IMR-90 (cell line): Measurements from ENCODE around the gene AGTR1. TPM values are rescaled to one million over a fixed set of nuclear protein-coding genes. Genes with fewer than 3 reads are reported as not detected.

ENCODE experiments used
- ATAC-seq: fragments of 200-7000 bp; cut with Tn5 transposase; 2 replicates; pipeline ENCODE4 v1.9.1; 2020; ENCODE audit warnings: low read depth, mild to moderate bottlenecking, moderate library complexity
- BruUV-seq: library from RNA; stranded (reverse); fragments of 400-500 nt; replicated peaks from 2 replicates; lab custom pipeline; 2021; lab: Mats Ljungman, UMichigan
- CTCF ChIA-PET: fragments of 300-600 bp; formaldehyde crosslinking; extraction: SDS; loops from one replicate; lab custom pipeline; 2021; ENCODE audit warnings: antibody characterized with exemption; lab: Yijun Ruan, JAX
- POLR2A ChIA-PET: fragments of 300-600 bp; sonication (Branson Sonifier 250); formaldehyde crosslinking; loops from one replicate; lab custom pipeline; 2022; ENCODE audit warnings: antibody characterized with exemption; ENCODE audit not compliant: unreplicated experiment; lab: Charles Lee
- DNase-seq: peaks from one replicate; pipeline ENCODE4 v3.0.0; 2013
- H2AFZ ChIP-seq: replicated peaks from 2 replicates; pipeline ENCODE3; 2013; ENCODE audit warnings: low read length, mild to moderate bottlenecking; ENCODE audit not compliant: poor library complexity
- H2AK5ac ChIP-seq: 2 replicates; pipeline ENCODE4 v1.6.1; 2013; ENCODE audit warnings: low read depth, low read length, inconsistent platforms
- H2AK9ac ChIP-seq: replicated peaks from 2 replicates; pipeline ENCODE3; 2013; ENCODE audit warnings: mild to moderate bottlenecking, low read depth, low read length, moderate library complexity; ENCODE audit not compliant: poor library complexity
- H2BK120ac ChIP-seq: 2 replicates; pipeline ENCODE4 v1.6.1; 2013; ENCODE audit warnings: low read depth, low read length, inconsistent platforms
- H2BK15ac ChIP-seq: 3 replicates; pipeline ENCODE4 v1.6.1; 2013; ENCODE audit warnings: low read depth, low read length, inconsistent platforms
- H2BK20ac ChIP-seq: 2 replicates; pipeline ENCODE4 v1.6.1; 2013; ENCODE audit warnings: low read depth, mild to moderate bottlenecking, inconsistent platforms, low read length, moderate library complexity
- H2BK5ac ChIP-seq: 2 replicates; pipeline ENCODE4 v1.6.1; 2013; ENCODE audit warnings: mild to moderate bottlenecking, low read depth, low read length, inconsistent platforms; ENCODE audit not compliant: poor library complexity, severe bottlenecking
- H3K14ac ChIP-seq: replicated peaks from 2 replicates; pipeline ENCODE4 v1.6.1; 2013; ENCODE audit warnings: low read depth, low read length, inconsistent platforms
- H3K18ac ChIP-seq: 2 replicates; pipeline ENCODE4 v1.6.1; 2013; ENCODE audit warnings: low read depth, low read length, control low read depth
- H3K23ac ChIP-seq: 2 replicates; pipeline ENCODE4 v1.6.1; 2013; ENCODE audit warnings: low read depth, low read length, inconsistent platforms
- H3K27ac ChIP-seq: 2 replicates; pipeline ENCODE4 v1.5.1; 2013; ENCODE audit warnings: mild to moderate bottlenecking, control low read depth, low read length; ENCODE audit not compliant: insufficient read depth
- H3K27me3 ChIP-seq: 2 replicates; pipeline ENCODE4 v1.6.1; 2013; ENCODE audit warnings: low read length; ENCODE audit not compliant: control insufficient read depth, insufficient read depth
- H3K36me3 ChIP-seq: 2 replicates; pipeline ENCODE4 v1.6.1; 2013; ENCODE audit warnings: low read length, mixed read lengths; ENCODE audit not compliant: control insufficient read depth, insufficient read depth
- H3K4ac ChIP-seq: 2 replicates; pipeline ENCODE4 v1.6.1; 2013; ENCODE audit warnings: low read depth, low read length, inconsistent platforms
- H3K4me1 ChIP-seq: 2 replicates; pipeline ENCODE4 v1.6.1; 2013; ENCODE audit warnings: low read length, mixed read lengths; ENCODE audit not compliant: control insufficient read depth, insufficient read depth
- H3K4me2 ChIP-seq: 2 replicates; pipeline ENCODE4 v1.6.1; 2013; ENCODE audit warnings: low read depth, mild to moderate bottlenecking, control low read depth, low read length, moderate library complexity
- H3K4me3 ChIP-seq: 2 replicates; pipeline ENCODE4 v1.5.1; 2013; ENCODE audit warnings: low read depth, mild to moderate bottlenecking, control low read depth, low read length, moderate library complexity; ENCODE audit not compliant: insufficient read depth
- H3K56ac ChIP-seq: 2 replicates; pipeline ENCODE4 v1.6.1; 2013; ENCODE audit warnings: low read length, inconsistent platforms; ENCODE audit not compliant: insufficient read depth; ENCODE audit errors: extremely low read depth
- H3K79me1 ChIP-seq, 2 experiments: 2 replicates each; pipeline ENCODE4 v1.6.1; 2013; ENCODE audit warnings: low read length in 2 of 2, inconsistent platforms in 1 of 2, low read depth in 1 of 2
- H3K9ac ChIP-seq: 2 replicates; pipeline ENCODE4 v1.6.1; 2013; ENCODE audit warnings: low read depth, low read length, control low read depth
- H3K9me1 ChIP-seq: 2 replicates; pipeline ENCODE4 v1.6.1; 2013; ENCODE audit warnings: low read length, inconsistent platforms; ENCODE audit not compliant: insufficient read depth
- H3K9me3 ChIP-seq: 2 replicates; pipeline ENCODE4 v1.6.1; 2013; ENCODE audit warnings: low read length; ENCODE audit not compliant: control insufficient read depth, insufficient read depth
- H4K20me1 ChIP-seq: 2 replicates; pipeline ENCODE4 v1.6.1; 2013; ENCODE audit warnings: low read length, inconsistent platforms; ENCODE audit not compliant: insufficient read depth
- H4K5ac ChIP-seq: 2 replicates; pipeline ENCODE4 v1.6.1; 2013; ENCODE audit warnings: mild to moderate bottlenecking, low read depth, low read length, control low read depth
- H4K8ac ChIP-seq, 2 experiments: 2 replicates each; pipeline ENCODE4 v1.6.1; 2013; ENCODE audit warnings: low read depth in 2 of 2, low read length in 2 of 2, control low read depth in 1 of 2, inconsistent platforms in 1 of 2
- H4K91ac ChIP-seq: 2 replicates; pipeline ENCODE4 v1.6.1; 2013; ENCODE audit warnings: low read depth, low read length, inconsistent platforms; ENCODE audit not compliant: insufficient read depth
- BHLHE40 ChIP-seq: fragments of 150-350 bp; IDR thresholded peaks from 2 replicates; pipeline ENCODE4 v1.6.1; 2016; ENCODE audit warnings: mild to moderate bottlenecking, low read depth, low read length
- CEBPB ChIP-seq: IDR thresholded peaks from 2 replicates; pipeline ENCODE4 v1.6.1; 2012; ENCODE audit warnings: low read depth, low read length, improper control_type of control experiment
- CHD1 ChIP-seq: IDR thresholded peaks from 2 replicates; pipeline ENCODE4 v1.6.1; 2012; ENCODE audit warnings: low read depth, low read length, improper control_type of control experiment
- CTCF ChIP-seq: conservative IDR thresholded peaks from 2 replicates; pipeline ENCODE4 v1.5.1; 2012; ENCODE audit warnings: mild to moderate bottlenecking, low read depth, low read length, improper control_type of control experiment
- ELK1 ChIP-seq: fragments of 150-350 bp; IDR thresholded peaks from 2 replicates; pipeline ENCODE4 v1.6.1; 2016; ENCODE audit warnings: low read depth, mild to moderate bottlenecking, low read length, moderate library complexity, borderline replicate concordance
- FOS ChIP-seq: fragments of 150-350 bp; IDR thresholded peaks from 2 replicates; pipeline ENCODE4 v1.6.1; 2016; ENCODE audit warnings: low read depth, low read length
- MAFK ChIP-seq: IDR thresholded peaks from 2 replicates; pipeline ENCODE4 v1.6.1; 2012; ENCODE audit warnings: low read depth, low read length, improper control_type of control experiment
- MAZ ChIP-seq: IDR thresholded peaks from 2 replicates; pipeline ENCODE4 v1.6.1; 2012; ENCODE audit warnings: low read depth, mild to moderate bottlenecking, low read length, improper control_type of control experiment, moderate library complexity, borderline replicate concordance
- MXI1 ChIP-seq: IDR thresholded peaks from 2 replicates; pipeline ENCODE4 v1.6.1; 2012; ENCODE audit warnings: low read depth, mild to moderate bottlenecking, low read length, moderate library complexity, borderline replicate concordance
- NFE2L2 ChIP-seq: fragments of 150-350 bp; IDR thresholded peaks from 2 replicates; pipeline ENCODE4 v1.6.1; 2016; ENCODE audit warnings: low read depth, mild to moderate bottlenecking, low read length
- POLR2A ChIP-seq: IDR thresholded peaks from 2 replicates; pipeline ENCODE4 v1.6.1; 2012; ENCODE audit warnings: mild to moderate bottlenecking, low read depth, low read length
- RAD21 ChIP-seq: IDR thresholded peaks from 2 replicates; pipeline ENCODE4 v1.6.1; 2012; ENCODE audit warnings: low read length, improper control_type of control experiment
- RCOR1 ChIP-seq: IDR thresholded peaks from 2 replicates; pipeline ENCODE4 v1.6.1; 2012; ENCODE audit warnings: mild to moderate bottlenecking, low read length, improper control_type of control experiment; ENCODE audit not compliant: insufficient replicate concordance
- RFX5 ChIP-seq: IDR thresholded peaks from 2 replicates; pipeline ENCODE4 v1.8.0; 2012; ENCODE audit warnings: low read depth, mild to moderate bottlenecking, low read length, moderate library complexity
- SMC3 ChIP-seq: fragments of 150-350 bp; IDR thresholded peaks from 2 replicates; pipeline ENCODE4 v1.6.1; 2016; ENCODE audit warnings: low read depth, mild to moderate bottlenecking, antibody characterized with exemption, low read length, moderate library complexity
- USF2 ChIP-seq: fragments of 150-350 bp; IDR thresholded peaks from 2 replicates; pipeline ENCODE4 v1.6.1; 2017; ENCODE audit warnings: mild to moderate bottlenecking, antibody characterized with exemption, low read length, low read depth
- WGBS, 2 experiments: methylation state at CpG; one replicate each; pipeline versions ENCODE4 v1.1.5 to v1.1.7; 2013; ENCODE audit warnings: missing lambda C conversion rate in 2 of 2; ENCODE audit not compliant: insufficient read length in 1 of 2; ENCODE audit errors: extremely low coverage in 2 of 2; 5-methylcytosine and 5-hydroxymethylcytosine counted together
- dilution Hi-C: fragments of 300-500 bp; cut with HindIII; formaldehyde crosslinking; loops from one replicate; pipeline ENCODE4 v1.14.3; 2018; ENCODE audit warnings: low sequenced_read_pairs; ENCODE audit not compliant: unreplicated experiment
- in situ Hi-C: fragments of 300-500 bp; cut with MboI; formaldehyde crosslinking; loops from 3 replicates; pipeline ENCODE4 v1.14.3; 2019; ENCODE audit warnings: low sequenced_read_pairs, inconsistent platforms, mixed read lengths
- intact Hi-C: fragments of 100-400 bp; cut with micrococcal nuclease; formaldehyde crosslinking; loops from 2 replicates; pipeline ENCODE4 v1.10.0; 2022
- polyA plus RNA-seq, 3 experiments: library from polyadenylated mRNA; depleted of rRNA; stranded (reverse); fragments of >200 nt; gene quantifications; 2 replicates each; pipeline ENCODE4 v1.2.3, GENCODE V29; 2012; ENCODE audit warnings: low replicate concordance in 1 of 3
- total RNA-seq: library from RNA; depleted of rRNA; stranded (reverse); fragments of >200 nt; gene quantifications from 2 replicates; pipeline ENCODE4 v1.2.3, GENCODE V29; 2012

The AGTR1 gene
- total and polyA plus RNA-seq, 2 of the 4 experiments (the other 2 are of a cell fraction) = 2.2 to 2.7 TPM

- no peaks in the 10 kb centered on the region for H3K9me1 ChIP-seq
- BruUV-seq = no TSS peak
- CTCF ChIA-PET = no interaction called here
Observed at GRCh38 chr3:148709560-148710253, 12.0 kb downstream of the AGTR1 start.

More at GRCh38 chr3:148709560-148710253, 12.0 kb downstream of the AGTR1 start:
- WGBS, 2 experiments = no CpG with 5 or more reads among the region's 2 CpGs
- Histone ChIP-seq H2AK5ac (no peak overlapping the region), H2BK20ac (no peak overlapping the region), H3K27ac (no peak overlapping the region), H3K27me3 (no peaks in the 10 kb centered on the region), H3K9me3 (no peaks in the 10 kb centered on the region), H2BK120ac (no peak overlapping the region), H3K14ac (no peak overlapping the region), H3K4me2 (no peak overlapping the region), H4K5ac (no peak overlapping the region), H2BK5ac (no peak overlapping the region), H4K91ac (no peak overlapping the region), H3K4me1 (no peaks in the 10 kb centered on the region), H3K9ac (no peak overlapping the region), H3K4ac (no peak overlapping the region), H3K18ac (no peak overlapping the region), H3K23ac (no peak overlapping the region), H2AK9ac (no peak overlapping the region), H4K8ac (no peak overlapping the region), H3K56ac (no peak overlapping the region), H3K4me3 (no peak overlapping the region), H3K79me1 (no peaks in the 10 kb centered on the region), H2AFZ (no peak overlapping the region), H3K36me3 (no peaks in the 10 kb centered on the region), H4K20me1 (no peaks in the 10 kb centered on the region), H2BK15ac (no peak overlapping the region)
- dilution Hi-C loops = no loop called here
- DNase-seq = no peak
- POLR2A ChIA-PET = interaction anchor here (0.8 kb wide), 1 partner anchor 10 kb away, joined by 3 read pairs; no protein-coding TSS in a partner anchor
- no peak for ATAC-seq
- in situ Hi-C loops = loop anchor here (10.0 kb wide), 1 partner anchor 395 kb away; no protein-coding TSS in a partner anchor
- intact Hi-C loops = no loop called here
- TF ChIP-seq CTCF = no peak
- no peak for TF ChIP-seq CEBPB
- no peak for TF ChIP-seq CHD1
- no peak for TF ChIP-seq RAD21
- TF ChIP-seq MAFK = no peak
- TF ChIP-seq SMC3 = no peak
- no peak for TF ChIP-seq USF2
- no peak for TF ChIP-seq RFX5
- no peak for TF ChIP-seq MXI1
- TF ChIP-seq BHLHE40 = no peak
- no peak for TF ChIP-seq FOS
- TF ChIP-seq RCOR1 = no peak
- TF ChIP-seq POLR2A = no peak
- TF ChIP-seq ELK1 = no peak
- no peak for TF ChIP-seq MAZ
- TF ChIP-seq NFE2L2 = no peak
